BJ (cell line): Measurements from ENCODE around the gene GPBAR1. TPM values are rescaled to one million over a fixed set of nuclear protein-coding genes. Genes with fewer than 3 reads are reported as not detected.

ENCODE experiments used
- CTCF ChIA-PET: fragments of 350-600 bp; formaldehyde crosslinking; extraction: SDS; loops from one replicate; lab custom pipeline; 2021; ENCODE audit warnings: antibody characterized with exemption, inconsistent platforms; lab: Yijun Ruan, JAX
- POLR2A ChIA-PET: fragments of 300-600 bp; sonication (Branson Sonifier 250); formaldehyde crosslinking; extraction: SDS; loops from one replicate; lab custom pipeline; 2021; ENCODE audit warnings: antibody characterized with exemption; lab: Charles Lee
- DNase-seq: peaks from one replicate; pipeline ENCODE4 v3.0.0-alpha.2; 2011; ENCODE audit warnings: low read depth
- H3K27me3 ChIP-seq: 2 replicates; pipeline ENCODE4 v1.6.0; 2011; ENCODE audit warnings: low read length; ENCODE audit not compliant: control insufficient read depth, insufficient read depth
- H3K36me3 ChIP-seq: 2 replicates; pipeline ENCODE4 v1.5.1; 2011; ENCODE audit warnings: low read length; ENCODE audit not compliant: control insufficient read depth, insufficient read depth
- H3K4me3 ChIP-seq: 2 replicates; pipeline ENCODE4 v1.5.1; 2011; ENCODE audit warnings: low read depth, mild to moderate bottlenecking, control low read depth, low read length
- polyA plus RNA-seq: library from polyadenylated mRNA; depleted of rRNA; stranded (reverse); fragments of >200 nt; gene quantifications from 2 replicates; pipeline ENCODE4 v1.2.3, GENCODE V29; 2011
- TF ChIP-seq, protein P1 (sequence below): IDR thresholded peaks from 2 replicates; pipeline ENCODE4 v1.5.1; 2011; ENCODE audit warnings: low read depth, mild to moderate bottlenecking, control low read depth, inconsistent platforms, low read length, moderate library complexity; ENCODE audit not compliant: insufficient read depth

GPBAR1 gene
- polyA plus RNA-seq, 1 experiment, result not detected

DNA sequence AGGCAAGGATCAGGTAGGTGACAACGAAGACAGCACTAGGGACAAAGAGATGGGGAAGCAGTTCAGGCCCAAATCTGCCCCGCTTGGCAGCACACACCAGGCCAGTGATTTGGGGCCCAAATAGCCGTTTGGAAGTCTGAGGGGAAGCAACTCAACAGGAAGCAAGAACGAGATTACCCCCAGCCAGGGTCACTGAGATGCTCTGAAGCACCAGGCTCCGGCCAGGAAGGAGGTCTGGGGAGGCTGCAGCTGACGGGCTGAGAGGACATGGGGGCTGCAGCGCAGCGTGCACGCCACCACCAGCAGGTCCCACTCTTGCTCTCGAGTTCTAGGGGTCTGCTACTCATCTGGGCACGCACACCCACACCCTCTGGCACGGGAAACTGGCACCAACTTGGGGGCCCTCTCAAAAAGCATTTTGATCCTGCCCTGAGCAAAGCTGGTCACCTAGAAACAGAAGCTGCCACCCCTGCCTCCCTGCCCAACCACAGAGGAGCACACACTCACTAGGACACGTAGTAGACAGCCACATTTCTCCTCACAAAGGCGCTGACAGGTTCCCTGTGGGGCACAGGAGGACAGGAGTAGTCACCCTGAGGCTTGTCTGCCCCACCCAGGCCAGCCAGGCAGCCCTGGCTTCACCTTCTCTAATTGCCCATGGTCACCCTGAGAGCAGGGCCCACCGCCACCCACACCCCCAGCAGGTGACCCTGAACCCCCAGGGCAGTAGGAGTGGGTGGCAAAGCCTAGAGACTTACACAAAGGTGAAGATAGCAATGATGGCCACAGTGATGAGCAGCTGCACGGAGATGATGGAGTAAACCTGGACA is 17.9 kb downstream of the GPBAR1 start:
- CTCF ChIA-PET, result interaction anchor here (0.8 to 1.3 kb wide), 2 partner anchors 12 to 13 kb away, joined by 3 read pairs; no protein-coding TSS in a partner anchor
- POLR2A ChIA-PET, result no interaction called here
- no peaks in the 10 kb centered on the region for H3K27me3 ChIP-seq
- peaks cover 59% of the 10 kb centered on the region for H3K36me3 ChIP-seq
- no peak for DNase-seq
- H3K4me3 ChIP-seq, result no peak overlapping the region
- TF ChIP-seq, protein P1, sequence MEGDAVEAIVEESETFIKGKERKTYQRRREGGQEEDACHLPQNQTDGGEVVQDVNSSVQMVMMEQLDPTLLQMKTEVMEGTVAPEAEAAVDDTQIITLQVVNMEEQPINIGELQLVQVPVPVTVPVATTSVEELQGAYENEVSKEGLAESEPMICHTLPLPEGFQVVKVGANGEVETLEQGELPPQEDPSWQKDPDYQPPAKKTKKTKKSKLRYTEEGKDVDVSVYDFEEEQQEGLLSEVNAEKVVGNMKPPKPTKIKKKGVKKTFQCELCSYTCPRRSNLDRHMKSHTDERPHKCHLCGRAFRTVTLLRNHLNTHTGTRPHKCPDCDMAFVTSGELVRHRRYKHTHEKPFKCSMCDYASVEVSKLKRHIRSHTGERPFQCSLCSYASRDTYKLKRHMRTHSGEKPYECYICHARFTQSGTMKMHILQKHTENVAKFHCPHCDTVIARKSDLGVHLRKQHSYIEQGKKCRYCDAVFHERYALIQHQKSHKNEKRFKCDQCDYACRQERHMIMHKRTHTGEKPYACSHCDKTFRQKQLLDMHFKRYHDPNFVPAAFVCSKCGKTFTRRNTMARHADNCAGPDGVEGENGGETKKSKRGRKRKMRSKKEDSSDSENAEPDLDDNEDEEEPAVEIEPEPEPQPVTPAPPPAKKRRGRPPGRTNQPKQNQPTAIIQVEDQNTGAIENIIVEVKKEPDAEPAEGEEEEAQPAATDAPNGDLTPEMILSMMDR, result no peak

DNA sequence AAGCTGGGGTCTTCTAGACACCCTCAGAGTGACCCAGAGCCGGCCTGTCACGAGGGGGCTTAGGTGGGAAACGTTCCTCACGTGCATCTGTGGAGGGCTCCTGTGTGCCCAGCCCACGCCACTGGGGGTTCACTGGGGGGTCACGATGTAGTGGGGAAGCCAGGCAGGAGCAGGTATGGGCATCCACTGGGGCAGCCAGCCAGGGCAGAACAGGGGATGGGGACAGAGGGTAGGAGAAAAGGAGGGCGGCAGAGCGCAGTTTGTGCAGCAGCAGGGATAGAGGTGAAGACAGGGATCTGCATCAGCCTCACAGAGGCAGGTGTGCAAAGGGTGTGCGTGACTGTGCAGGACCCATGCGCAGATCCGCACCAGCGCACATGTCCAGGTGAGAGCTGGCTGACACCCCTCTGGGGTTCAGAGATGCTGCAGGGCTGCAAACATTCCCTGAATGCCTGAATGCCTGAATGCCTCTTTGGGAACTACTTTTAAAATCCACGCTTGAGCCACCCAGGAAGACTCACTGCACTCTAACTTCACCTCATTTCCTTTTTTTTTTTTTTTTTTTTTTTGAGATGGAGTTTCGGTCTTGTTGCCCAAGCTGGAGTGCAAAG is 19.6 kb downstream of the GPBAR1 start:
- CTCF ChIA-PET, result interaction anchor here (0.7 kb wide), 1 partner anchor 10 kb away, joined by 3 read pairs; the partner anchor contains the start of genes AAMP and PNKD
- Histone ChIP-seq H3K27me3 (no peaks in the 10 kb centered on the region), H3K4me3 (no peak overlapping the region), H3K36me3 (peaks cover 48% of the 10 kb centered on the region)
- DNase-seq, result no peak
- POLR2A ChIA-PET, result no interaction called here
- TF ChIP-seq, protein P1, result no peak

DNA sequence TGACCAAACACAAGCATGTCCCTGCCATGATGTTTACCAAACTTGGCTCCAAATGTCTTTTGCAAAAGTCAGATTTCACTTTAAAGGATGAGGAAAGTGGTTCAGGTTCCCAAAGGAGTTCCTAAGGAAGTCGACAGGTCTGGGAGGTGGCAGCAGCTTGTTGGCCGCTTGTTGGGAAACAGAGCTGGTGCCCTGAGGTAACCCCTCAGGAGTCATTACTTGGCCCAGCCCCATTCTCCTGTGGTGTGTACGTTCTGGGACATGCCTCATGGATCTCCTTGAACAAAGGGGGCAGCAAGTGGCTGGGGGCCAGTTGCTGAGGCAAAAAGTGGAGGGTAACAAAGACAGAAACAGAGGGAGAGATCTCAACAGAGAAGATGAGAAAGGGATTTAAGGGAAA is 20.6 kb downstream of the GPBAR1 start:
- TF ChIP-seq, protein P1, result no peak
- Histone ChIP-seq H3K4me3 (no peak overlapping the region), H3K27me3 (no peaks in the 10 kb centered on the region), H3K36me3 (peaks cover 45% of the 10 kb centered on the region)
- no peak for DNase-seq
- POLR2A ChIA-PET, result no interaction called here
- CTCF ChIA-PET, result no interaction called here

DNA sequence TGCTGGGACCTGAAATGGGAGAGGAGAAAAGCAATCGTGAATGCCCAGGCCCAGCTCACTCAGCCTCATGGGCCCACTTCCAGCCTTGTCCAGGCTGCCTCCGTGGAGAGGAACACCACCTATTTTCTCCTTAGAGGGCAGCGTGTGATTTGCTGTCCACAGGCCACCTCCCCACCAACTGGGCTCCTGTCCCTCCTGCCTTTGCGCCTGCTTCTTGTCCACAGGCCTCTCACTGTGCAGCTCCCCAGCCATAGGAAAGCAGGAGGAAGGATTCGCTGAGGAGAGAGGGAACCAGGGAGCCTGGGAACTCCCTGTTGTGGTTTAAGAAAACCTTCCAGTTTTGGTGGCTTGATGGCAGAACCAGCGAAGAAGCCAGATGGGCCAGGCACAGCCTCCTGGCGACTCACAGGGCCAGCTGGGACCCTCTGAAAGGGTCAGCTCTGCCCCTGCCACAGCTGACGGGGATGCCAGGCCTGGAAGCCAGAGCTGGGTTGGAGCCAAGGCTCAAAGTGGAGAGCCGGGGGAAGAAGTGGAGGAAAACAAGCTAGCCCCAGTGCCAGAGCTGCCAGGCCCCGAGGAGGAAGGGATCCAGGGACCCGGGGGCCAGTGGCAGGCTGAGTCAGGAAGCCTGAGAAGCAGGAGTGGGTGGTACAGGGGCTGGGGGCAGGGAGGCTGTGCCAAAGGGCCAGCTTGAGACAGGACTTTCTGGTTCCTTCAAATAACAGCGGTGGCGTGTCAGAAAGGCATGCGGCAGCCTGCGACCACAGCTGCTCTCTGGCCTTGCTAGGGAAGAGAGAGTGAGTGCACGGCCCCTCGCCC is 21.6 kb downstream of the GPBAR1 start:
- H3K27me3 ChIP-seq, result no peaks in the 10 kb centered on the region
- POLR2A ChIA-PET, result no interaction called here
- H3K4me3 ChIP-seq, result no peak overlapping the region
- peaks cover 39% of the 10 kb centered on the region for H3K36me3 ChIP-seq
- no peak for DNase-seq
- CTCF ChIA-PET, result interaction anchor here (1.0 to 5.9 kb wide), 3 partner anchors 9 to 10 kb away, joined by 4 to 87 read pairs (median 6); partner anchors contain the start of genes AAMP, PNKD and TMBIM1
- TF ChIP-seq, protein P1, result no peak
